OCI-LY3 (cell line): ENCODE measurements around the gene FADD.

Experiments
- H2AFZ ChIP-seq: fragments of 200-600, 300-600 bp; shearing (Covaris generic); 2 replicates; pipeline ENCODE4 v1.6.0; 2014; ENCODE audit warnings: antibody characterized with exemption, low read depth, low read length
- H3K27ac ChIP-seq: fragments of 200-600, 300-600 bp; sonication (generic); 2 replicates; pipeline ENCODE4 v1.5.1; 2014; ENCODE audit warnings: mild to moderate bottlenecking, low read length, moderate library complexity, mixed read lengths
- H3K27me3 ChIP-seq: fragments of 200-600, 300-600 bp; sonication (generic); 2 replicates; pipeline ENCODE4 v1.6.1; 2014; ENCODE audit warnings: low read depth, low read length, mixed read lengths
- H3K36me3 ChIP-seq: fragments of 200-600, 300-600 bp; sonication (generic); replicated peaks from 2 replicates; pipeline ENCODE3; 2014; ENCODE audit warnings: low read depth, low read length, mixed read lengths
- H3K4me1 ChIP-seq: fragments of 300-600, 200-600 bp; sonication (generic); 2 replicates; pipeline ENCODE4 v1.6.1; 2014; ENCODE audit warnings: low read length, mixed read lengths
- H3K4me2 ChIP-seq: fragments of 200-600, 300-600 bp; sonication (generic); 2 replicates; pipeline ENCODE4 v1.6.1; 2014; ENCODE audit warnings: low read length, mixed read lengths
- H3K4me3 ChIP-seq: fragments of 300-600, 200-600 bp; sonication (generic); 2 replicates; pipeline ENCODE4 v1.5.1; 2014; ENCODE audit warnings: antibody characterized with exemption, mild to moderate bottlenecking, low read length, moderate library complexity
- H3K79me2 ChIP-seq: fragments of 300-600, 200-600 bp; shearing (Covaris generic); 2 replicates; pipeline ENCODE4 v1.6.1; 2014; ENCODE audit warnings: mild to moderate bottlenecking, low read length, mixed read lengths
- H3K9ac ChIP-seq: fragments of 300-600, 200-600 bp; shearing (Covaris generic); 2 replicates; pipeline ENCODE4 v1.6.0; 2014; ENCODE audit warnings: mild to moderate bottlenecking, low read length, moderate library complexity
- H3K9me3 ChIP-seq: fragments of 200-600, 300-600 bp; shearing (Covaris generic); 2 replicates; pipeline ENCODE4 v1.6.1; 2014; ENCODE audit warnings: low read length, mixed read lengths; ENCODE audit not compliant: insufficient read depth
- H4K20me1 ChIP-seq: fragments of 200-600, 300-600 bp; sonication (generic); 2 replicates; pipeline ENCODE4 v1.6.1; 2016; ENCODE audit warnings: low read length, mixed read lengths; ENCODE audit not compliant: insufficient read depth
- EZH2phosphoT487 ChIP-seq: fragments of 200-600 bp; shearing (Covaris generic); IDR thresholded peaks from 2 replicates; pipeline ENCODE4 v1.6.1; 2018; ENCODE audit warnings: antibody characterized with exemption, mixed run types, low read depth
- TF ChIP-seq, protein P1 (sequence below): fragments of 200-600, 300-600 bp; sonication (generic); IDR thresholded peaks from 2 replicates; pipeline ENCODE4 v1.5.1; 2014; ENCODE audit warnings: antibody characterized with exemption, low read length, low read depth

The FADD gene

GRCh38 chr11:70206226-70206981 lies 3.3 kb downstream of the FADD start:
- H3K79me2 ChIP-seq: peaks cover 45% of the 10 kb centered on the region
- no peak overlapping the region for H3K4me2 ChIP-seq
- no peak overlapping the region for H3K9ac ChIP-seq
- H4K20me1 ChIP-seq: peaks cover 46% of the 10 kb centered on the region
- TF ChIP-seq, protein P1, sequence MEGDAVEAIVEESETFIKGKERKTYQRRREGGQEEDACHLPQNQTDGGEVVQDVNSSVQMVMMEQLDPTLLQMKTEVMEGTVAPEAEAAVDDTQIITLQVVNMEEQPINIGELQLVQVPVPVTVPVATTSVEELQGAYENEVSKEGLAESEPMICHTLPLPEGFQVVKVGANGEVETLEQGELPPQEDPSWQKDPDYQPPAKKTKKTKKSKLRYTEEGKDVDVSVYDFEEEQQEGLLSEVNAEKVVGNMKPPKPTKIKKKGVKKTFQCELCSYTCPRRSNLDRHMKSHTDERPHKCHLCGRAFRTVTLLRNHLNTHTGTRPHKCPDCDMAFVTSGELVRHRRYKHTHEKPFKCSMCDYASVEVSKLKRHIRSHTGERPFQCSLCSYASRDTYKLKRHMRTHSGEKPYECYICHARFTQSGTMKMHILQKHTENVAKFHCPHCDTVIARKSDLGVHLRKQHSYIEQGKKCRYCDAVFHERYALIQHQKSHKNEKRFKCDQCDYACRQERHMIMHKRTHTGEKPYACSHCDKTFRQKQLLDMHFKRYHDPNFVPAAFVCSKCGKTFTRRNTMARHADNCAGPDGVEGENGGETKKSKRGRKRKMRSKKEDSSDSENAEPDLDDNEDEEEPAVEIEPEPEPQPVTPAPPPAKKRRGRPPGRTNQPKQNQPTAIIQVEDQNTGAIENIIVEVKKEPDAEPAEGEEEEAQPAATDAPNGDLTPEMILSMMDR: no peak
- TF ChIP-seq EZH2phosphoT487: no peak
- H3K36me3 ChIP-seq: peaks cover 55% of the 10 kb centered on the region
- H2AFZ ChIP-seq: no peak overlapping the region
- no peak overlapping the region for H3K27ac ChIP-seq
- H3K27me3 ChIP-seq: no peaks in the 10 kb centered on the region
- H3K4me1 ChIP-seq: peaks cover 12% of the 10 kb centered on the region
- H3K4me3 ChIP-seq: no peak overlapping the region
- no peaks in the 10 kb centered on the region for H3K9me3 ChIP-seq

DNA sequence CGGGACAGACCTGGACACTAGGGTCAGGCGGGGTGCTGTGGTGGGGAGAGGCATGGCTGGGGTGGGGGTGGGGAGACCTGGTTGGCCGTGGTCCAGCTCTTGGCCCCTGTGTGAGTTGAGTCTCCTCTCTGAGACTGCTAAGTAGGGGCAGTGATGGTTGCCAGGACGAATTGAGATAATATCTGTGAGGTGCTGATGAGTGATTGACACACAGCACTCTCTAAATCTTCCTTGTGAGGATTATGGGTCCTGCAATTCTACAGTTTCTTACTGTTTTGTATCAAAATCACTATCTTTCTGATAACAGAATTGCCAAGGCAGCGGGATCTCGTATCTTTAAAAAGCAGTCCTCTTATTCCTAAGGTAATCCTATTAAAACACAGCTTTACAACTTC lies 3.9 kb downstream of the FADD start:
- H3K4me3 ChIP-seq: no peak overlapping the region
- H3K79me2 ChIP-seq: peaks cover 45% of the 10 kb centered on the region
- peaks cover 46% of the 10 kb centered on the region for H4K20me1 ChIP-seq

GRCh38 chr11:70207531-70208131 lies 4.5 kb downstream of the FADD start:
- Histone ChIP-seq H3K36me3 (peaks cover 55% of the 10 kb centered on the region), H3K27ac (no peak overlapping the region), H3K27me3 (no peaks in the 10 kb centered on the region), H3K4me3 (no peak overlapping the region), H3K79me2 (peaks cover 45% of the 10 kb centered on the region), H3K9ac (no peak overlapping the region), H3K9me3 (no peaks in the 10 kb centered on the region), H3K4me2 (no peak overlapping the region), H2AFZ (no peak overlapping the region), H3K4me1 (peaks cover 9% of the 10 kb centered on the region), H4K20me1 (peaks cover 46% of the 10 kb centered on the region)
- TF ChIP-seq, protein P1: no peak
- TF ChIP-seq EZH2phosphoT487: no peak

More for the DNA sequence above, 3.9 kb downstream of the FADD start:
- H3K27ac ChIP-seq: no peak overlapping the region
- peaks cover 12% of the 10 kb centered on the region for H3K4me1 ChIP-seq
- H3K9ac ChIP-seq: no peak overlapping the region
- H3K27me3 ChIP-seq: no peaks in the 10 kb centered on the region
- no peak overlapping the region for H3K4me2 ChIP-seq
- peaks cover 55% of the 10 kb centered on the region for H3K36me3 ChIP-seq
- no peaks in the 10 kb centered on the region for H3K9me3 ChIP-seq
- no peak overlapping the region for H2AFZ ChIP-seq
- TF ChIP-seq, protein P1: no peak
- no peak for TF ChIP-seq EZH2phosphoT487

GRCh38 chr11:70209391-70209912 lies 6.4 kb downstream of the FADD start:
- no peak overlapping the region for H2AFZ ChIP-seq
- no peak overlapping the region for H3K4me3 ChIP-seq
- peaks cover 41% of the 10 kb centered on the region for H4K20me1 ChIP-seq
- H3K9ac ChIP-seq: no peak overlapping the region
- H3K9me3 ChIP-seq: no peaks in the 10 kb centered on the region
- peaks cover 31% of the 10 kb centered on the region for H3K79me2 ChIP-seq
- no peak overlapping the region for H3K27ac ChIP-seq
- no peaks in the 10 kb centered on the region for H3K27me3 ChIP-seq
- H3K4me1 ChIP-seq: peaks cover 4% of the 10 kb centered on the region
- TF ChIP-seq EZH2phosphoT487: no peak
- TF ChIP-seq, protein P1: no peak
- H3K4me2 ChIP-seq: no peak overlapping the region
- peaks cover 51% of the 10 kb centered on the region for H3K36me3 ChIP-seq
